Right lobe of liver (tissue), 6 donors: ENCODE data around the gene PIWIL1. TPM values are rescaled to one million over a fixed set of nuclear protein-coding genes. Genes with fewer than 3 reads are reported as not detected.

Source experiments
- ATAC-seq, 4 donors: fragments of 200-7000 bp; cut with Tn5 transposase; one replicate each; pipeline ENCODE4 v1.9.1; 2020; ENCODE audit warnings: mild to moderate bottlenecking in 4 of 4, moderate library complexity in 4 of 4
- DNase-seq, 3 donors: peaks; one replicate each; pipeline ENCODE4 v3.0.0-alpha.2; 2020
- H3K27ac ChIP-seq, 3 donors: fragments of 200-600 bp; one replicate each; pipeline ENCODE4 v1.8.0; 2022
- H3K27me3 ChIP-seq, 2 donors: fragments of 200-600 bp; one replicate each; pipeline ENCODE4 v1.8.0; 2022
- H3K36me3 ChIP-seq, 4 donors: fragments of 200-600 bp; sonication (generic) in 1 of 4; one replicate each; pipeline versions ENCODE4 v1.5.1 to v1.8.0; 2017 to 2022; ENCODE audit warnings: control low read depth in 1 of 4
- H3K4me1 ChIP-seq, 4 donors: fragments of 200-600 bp; sonication (generic) in 1 of 4; one replicate each; pipeline versions ENCODE4 v1.5.1 to v1.8.0; 2017 to 2022; ENCODE audit warnings: control low read depth in 1 of 4
- H3K4me3 ChIP-seq, 3 donors: fragments of 200-600 bp; one replicate each; pipeline ENCODE4 v1.8.0; 2022
- H3K9me3 ChIP-seq, 4 donors: fragments of 200-600 bp; sonication (generic) in 1 of 4; one replicate each; pipeline versions ENCODE4 v1.5.1 to v1.8.0; 2017 to 2022; ENCODE audit warnings: control low read depth in 1 of 4
- CTCF ChIP-seq, 4 donors: fragments of 200-600 bp in 3 of 4; fragments of 450-650 bp in 1 of 4; IDR thresholded peaks; one replicate each; pipeline versions ENCODE4 v1.5.1 to v1.8.0; 2016 to 2022; ENCODE audit warnings: antibody characterized with exemption in 4 of 4, mild to moderate bottlenecking in 2 of 4
- POLR2A ChIP-seq: fragments of 450-650 bp; IDR thresholded peaks from one replicate; pipeline ENCODE4 v1.6.1; 2017; ENCODE audit warnings: antibody characterized with exemption, mild to moderate bottlenecking
- WGBS: methylation state at CpG from one replicate; pipeline ENCODE4 v1.1.6; 2018; ENCODE audit warnings: low coverage, low lambda C conversion rate; ENCODE audit not compliant: insufficient coverage; ENCODE audit errors: missing lambda C conversion rate; 5-methylcytosine and 5-hydroxymethylcytosine counted together
- intact Hi-C, 2 donors: fragments of 100-400 bp; cut with DNase I; formaldehyde crosslinking; loops; one replicate each; pipeline versions ENCODE4 v1.11.2 to v1.14.1; 2022
- long read RNA-seq: library from polyadenylated mRNA; unstranded; transcript quantifications from one replicate; pipeline ENCODE4 v2.0.0, GENCODE V29; 2019
- total RNA-seq, 6 experiments: library from RNA; depleted of rRNA in 2 of 6; stranded (reverse); fragments of >200 nt in 2 of 6; fragmentation: NEBNext Ultra II Directional in 3 of 6; extraction: Animal tissue kit (Norgen Biotek cat#: 25700) in 3 of 6; gene quantifications; one replicate each; pipeline versions ENCODE4 v1.1.0 to v1.2.4, GENCODE V29; 2016 to 2023
- donor health status: DM: no; HTN: yes; CAD: no.
- donor health status: DM: no; HTN: no; CAD: no.
- donor health status: DM: no; HTN: no; CAD: no.
- donor health status: DM: no; HTN: yes; CAD: no.
- donor health status: DM: no; HTN: yes; CAD: no.

The PIWIL1 gene
- total RNA-seq, result not detected
- long read RNA-seq, result 0 reads

- Histone ChIP-seq H3K4me3 (no peak within 1 kb of the TSS), H3K27ac (no peak within 1 kb of the TSS), H3K4me1 (no peaks in the 10 kb centered on the region), H3K9me3 (no peaks in the 10 kb centered on the region), H3K27me3 (peaks cover 0 to 14% of the 10 kb centered on the region in 2 donors), H3K36me3 (no peaks in the 10 kb centered on the region)
- no peak for DNase-seq
- intact Hi-C loops, result loop anchor here (5.0 kb wide), 1 partner anchor 290 kb away; no protein-coding TSS in a partner anchor
- 85% methylated on average over 26 of the region's 79 CpGs for WGBS
- ATAC-seq, result no peak
- TF ChIP-seq CTCF (IDR thresholded peaks at IDR 0.05) (no peak), POLR2A (no peak)
Observed at GRCh38 chr12:130337488-130338303, at the start of gene PIWIL1. Gene PIWIL1, plus strand, starts transcription at chr12:130337887. Its CDS starts 4,705 bp downstream, at chr12:130342592.

GRCh38 chr12:130288206-130288605 lies 49.5 kb upstream of the PIWIL1 start:
- no peak for DNase-seq
- Histone ChIP-seq H3K27ac (no peak overlapping the region), H3K36me3 (no peaks in the 10 kb centered on the region), H3K4me1 (no peaks in the 10 kb centered on the region), H3K27me3 (no peaks in the 10 kb centered on the region), H3K4me3 (no peak overlapping the region), H3K9me3 (no peaks in the 10 kb centered on the region)
- intact Hi-C loops, result no loop called here
- 60% methylated on average over 4 of the region's 4 CpGs for WGBS
- no peak for ATAC-seq
- TF ChIP-seq CTCF (IDR thresholded peaks at IDR 0.05), result no peak
- TF ChIP-seq POLR2A, result no peak

GRCh38 chr12:130288691-130289090 lies 49.0 kb upstream of the PIWIL1 start:
- Histone ChIP-seq H3K27ac (no peak overlapping the region), H3K4me1 (no peaks in the 10 kb centered on the region), H3K36me3 (no peaks in the 10 kb centered on the region), H3K9me3 (no peaks in the 10 kb centered on the region), H3K27me3 (no peaks in the 10 kb centered on the region), H3K4me3 (no peak overlapping the region)
- ATAC-seq (no peak), DNase-seq (no peak)
- TF ChIP-seq POLR2A (no peak), CTCF (IDR thresholded peaks at IDR 0.05) (no peak)
- intact Hi-C loops, result no loop called here
- WGBS, result 75% methylated on average over 6 of the region's 6 CpGs

GRCh38 chr12:130290114-130290513 lies 47.6 kb upstream of the PIWIL1 start:
- no peak for DNase-seq
- no peak overlapping the region for H3K4me3 ChIP-seq
- H3K36me3 ChIP-seq, result no peaks in the 10 kb centered on the region
- H3K27me3 ChIP-seq, result no peaks in the 10 kb centered on the region
- intact Hi-C loops, result no loop called here
- no peaks in the 10 kb centered on the region for H3K4me1 ChIP-seq
- WGBS, result 67% methylated on average over 1 of the region's 1 CpG
- no peaks in the 10 kb centered on the region for H3K9me3 ChIP-seq
- no peak for TF ChIP-seq CTCF (IDR thresholded peaks at IDR 0.05)
- TF ChIP-seq POLR2A, result no peak
- no peak overlapping the region for H3K27ac ChIP-seq
- ATAC-seq, result no peak
